ENCODE measurements around the gene ZNF268.
A peak's percentile ranks its signal among the peaks of the same experiment; 100 is the strongest.

Gene ZNF268

GRCh38 chr12:133181238-133181959 lies at the start of gene ZNF268:
Gene ZNF268 (plus strand): TSS chr12:133181495. CDS start chr12:133181998, 503 bp downstream.
- ATAC-seq (replicated peaks; ENCODE audit: extremely low read depth, poor library complexity, severe bottlenecking) (peak; percentile 76), DNase-seq (ENCODE audit: low spot score in 2 of 2) (peak; percentile 80 to 86)
- Mint-ChIP-seq H3K36me3 (ENCODE audit: insufficient read depth) (peaks cover 25% of the 10 kb centered on the region), H3K4me1 (peaks cover 30% of the 10 kb centered on the region), H3K27ac (ENCODE audit: low read depth) (peak within 1 kb of the TSS; percentile 90), H3K9me3 (peaks cover 30% of the 10 kb centered on the region), H3K27me3 (no peaks in the 10 kb centered on the region), H3K4me3 (peak within 1 kb of the TSS; percentile 95)

GRCh38 chr12:133135747-133136146 lies 45.5 kb upstream of the ZNF268 start:
- H3K4me1 Mint-ChIP-seq, result peaks cover 11% of the 10 kb centered on the region
- no peak overlapping the region for H3K4me3 Mint-ChIP-seq
- H3K9me3 Mint-ChIP-seq, result peaks cover 44% of the 10 kb centered on the region
- H3K36me3 Mint-ChIP-seq (ENCODE audit: insufficient read depth), result peaks cover 11% of the 10 kb centered on the region
- ATAC-seq (replicated peaks; ENCODE audit: extremely low read depth, poor library complexity, severe bottlenecking) (no peak), DNase-seq (ENCODE audit: low spot score in 2 of 2) (no peak)
- no peaks in the 10 kb centered on the region for H3K27me3 Mint-ChIP-seq
- no peak overlapping the region for H3K27ac Mint-ChIP-seq (ENCODE audit: low read depth)

GRCh38 chr12:133145981-133146380 lies 35.3 kb upstream of the ZNF268 start:
- ATAC-seq (replicated peaks; ENCODE audit: extremely low read depth, poor library complexity, severe bottlenecking) (no peak), DNase-seq (ENCODE audit: low spot score in 2 of 2) (no peak)
- Mint-ChIP-seq H3K36me3 (ENCODE audit: insufficient read depth) (peaks cover 19% of the 10 kb centered on the region), H3K27ac (ENCODE audit: low read depth) (no peak overlapping the region), H3K4me3 (no peak overlapping the region), H3K4me1 (no peaks in the 10 kb centered on the region), H3K9me3 (peaks cover 34% of the 10 kb centered on the region), H3K27me3 (no peaks in the 10 kb centered on the region)

GRCh38 chr12:133156125-133156690 lies 25.1 kb upstream of the ZNF268 start:
- no peak overlapping the region for H3K4me3 Mint-ChIP-seq
- H3K9me3 Mint-ChIP-seq, result peaks cover 57% of the 10 kb centered on the region
- no peak for DNase-seq (ENCODE audit: low spot score in 2 of 2)
- ATAC-seq (replicated peaks; ENCODE audit: extremely low read depth, poor library complexity, severe bottlenecking), result no peak
- H3K27me3 Mint-ChIP-seq, result no peaks in the 10 kb centered on the region
- peaks cover 22% of the 10 kb centered on the region for H3K36me3 Mint-ChIP-seq (ENCODE audit: insufficient read depth)
- no peaks in the 10 kb centered on the region for H3K4me1 Mint-ChIP-seq
- no peak overlapping the region for H3K27ac Mint-ChIP-seq (ENCODE audit: low read depth)

- DNase-seq (ENCODE audit: low spot score in 2 of 2), result no peak
- Mint-ChIP-seq H3K4me3 (no peak overlapping the region), H3K36me3 (ENCODE audit: insufficient read depth) (no peaks in the 10 kb centered on the region), H3K9me3 (peaks cover 25% of the 10 kb centered on the region), H3K27ac (ENCODE audit: low read depth) (no peak overlapping the region), H3K27me3 (no peaks in the 10 kb centered on the region), H3K4me1 (no peaks in the 10 kb centered on the region)
- ATAC-seq (replicated peaks; ENCODE audit: extremely low read depth, poor library complexity, severe bottlenecking), result no peak
Measured at GRCh38 chr12:133165776-133166175, 15.5 kb upstream of the ZNF268 start.

GRCh38 chr12:133172491-133172890 lies 8.8 kb upstream of the ZNF268 start:
- ATAC-seq (replicated peaks; ENCODE audit: extremely low read depth, poor library complexity, severe bottlenecking), result no peak
- Mint-ChIP-seq H3K9me3 (peaks cover 34% of the 10 kb centered on the region), H3K27me3 (no peaks in the 10 kb centered on the region), H3K4me3 (no peak overlapping the region), H3K36me3 (ENCODE audit: insufficient read depth) (no peaks in the 10 kb centered on the region), H3K27ac (ENCODE audit: low read depth) (no peak overlapping the region), H3K4me1 (no peaks in the 10 kb centered on the region)
- no peak for DNase-seq (ENCODE audit: low spot score in 2 of 2)

GRCh38 chr12:133174901-133175300 lies 6.4 kb upstream of the ZNF268 start:
- no peaks in the 10 kb centered on the region for H3K36me3 Mint-ChIP-seq (ENCODE audit: insufficient read depth)
- H3K27ac Mint-ChIP-seq (ENCODE audit: low read depth), result no peak overlapping the region
- no peak overlapping the region for H3K4me3 Mint-ChIP-seq
- no peak for DNase-seq (ENCODE audit: low spot score in 2 of 2)
- ATAC-seq (replicated peaks; ENCODE audit: extremely low read depth, poor library complexity, severe bottlenecking), result no peak
- H3K4me1 Mint-ChIP-seq, result no peaks in the 10 kb centered on the region
- no peaks in the 10 kb centered on the region for H3K27me3 Mint-ChIP-seq
- peaks cover 42% of the 10 kb centered on the region for H3K9me3 Mint-ChIP-seq

GRCh38 chr12:133180669-133181068 lies 626 bp upstream of the ZNF268 start:
- DNase-seq (ENCODE audit: low spot score in 2 of 2), result no peak
- peaks cover 36% of the 10 kb centered on the region for H3K9me3 Mint-ChIP-seq
- H3K36me3 Mint-ChIP-seq (ENCODE audit: insufficient read depth), result peaks cover 21% of the 10 kb centered on the region
- peaks cover 28% of the 10 kb centered on the region for H3K4me1 Mint-ChIP-seq
- no peaks in the 10 kb centered on the region for H3K27me3 Mint-ChIP-seq
- H3K4me3 Mint-ChIP-seq, result no peak overlapping the region
- H3K27ac Mint-ChIP-seq (ENCODE audit: low read depth), result no peak overlapping the region
- ATAC-seq (replicated peaks; ENCODE audit: extremely low read depth, poor library complexity, severe bottlenecking), result no peak

GRCh38 chr12:133190176-133190575 lies 8.9 kb downstream of the ZNF268 start:
- H3K27ac Mint-ChIP-seq (ENCODE audit: low read depth), result no peak overlapping the region
- no peaks in the 10 kb centered on the region for H3K27me3 Mint-ChIP-seq
- H3K9me3 Mint-ChIP-seq, result peaks cover 44% of the 10 kb centered on the region
- H3K4me3 Mint-ChIP-seq, result no peak overlapping the region
- DNase-seq (ENCODE audit: low spot score in 2 of 2), result no peak
- peaks cover 6% of the 10 kb centered on the region for H3K4me1 Mint-ChIP-seq
- no peak for ATAC-seq (replicated peaks; ENCODE audit: extremely low read depth, poor library complexity, severe bottlenecking)
- peaks cover 81% of the 10 kb centered on the region for H3K36me3 Mint-ChIP-seq (ENCODE audit: insufficient read depth)

GRCh38 chr12:133192847-133193246 lies 11.6 kb downstream of the ZNF268 start:
- Mint-ChIP-seq H3K36me3 (ENCODE audit: insufficient read depth) (peaks cover 74% of the 10 kb centered on the region), H3K27me3 (no peaks in the 10 kb centered on the region), H3K27ac (ENCODE audit: low read depth) (no peak overlapping the region), H3K4me3 (no peak overlapping the region), H3K4me1 (no peaks in the 10 kb centered on the region), H3K9me3 (peaks cover 44% of the 10 kb centered on the region)
- DNase-seq (ENCODE audit: low spot score in 2 of 2), result no peak
- ATAC-seq (replicated peaks; ENCODE audit: extremely low read depth, poor library complexity, severe bottlenecking), result no peak

- Mint-ChIP-seq H3K9me3 (peaks cover 19% of the 10 kb centered on the region), H3K27me3 (no peaks in the 10 kb centered on the region), H3K4me3 (no peak overlapping the region), H3K27ac (ENCODE audit: low read depth) (no peak overlapping the region), H3K36me3 (ENCODE audit: insufficient read depth) (peaks cover 39% of the 10 kb centered on the region), H3K4me1 (peaks cover 7% of the 10 kb centered on the region)
- no peak for DNase-seq (ENCODE audit: low spot score in 2 of 2)
- ATAC-seq (replicated peaks; ENCODE audit: extremely low read depth, poor library complexity, severe bottlenecking), result no peak
Measured at GRCh38 chr12:133201888-133202287, 20.6 kb downstream of the ZNF268 start.

GRCh38 chr12:133202493-133203343 lies 21.4 kb downstream of the ZNF268 start:
- H3K4me1 Mint-ChIP-seq, result peaks cover 7% of the 10 kb centered on the region
- no peak for DNase-seq (ENCODE audit: low spot score in 2 of 2)
- H3K27ac Mint-ChIP-seq (ENCODE audit: low read depth), result peak overlapping the region; percentile 62
- peaks cover 19% of the 10 kb centered on the region for H3K9me3 Mint-ChIP-seq
- peak overlapping the region; percentile 40 for H3K4me3 Mint-ChIP-seq
- ATAC-seq (replicated peaks; ENCODE audit: extremely low read depth, poor library complexity, severe bottlenecking), result no peak
- H3K27me3 Mint-ChIP-seq, result no peaks in the 10 kb centered on the region
- peaks cover 41% of the 10 kb centered on the region for H3K36me3 Mint-ChIP-seq (ENCODE audit: insufficient read depth)

Measured in central memory CD8-positive, alpha-beta T cell (primary cell).